GM19395 (cell line): ENCODE results near the gene ROR2.
"Not testable (repeated sequence)": the region's sequence is repeated elsewhere in the genome, so short reads cannot be mapped to it uniquely, and the experiment has no call there.

Experiments used
- ATAC-seq: cut with Tn5 transposase; IDR thresholded peaks from one replicate; pipeline ENCODE4 v1.9.1; 2021; ENCODE audit warnings: mild to moderate bottlenecking, moderate library complexity; ENCODE audit not compliant: unreplicated experiment

ROR2 gene

GRCh38 chr9:91924090-91924489, 25.9 kb downstream of the ROR2 start:
- no peak for ATAC-seq

DNA sequence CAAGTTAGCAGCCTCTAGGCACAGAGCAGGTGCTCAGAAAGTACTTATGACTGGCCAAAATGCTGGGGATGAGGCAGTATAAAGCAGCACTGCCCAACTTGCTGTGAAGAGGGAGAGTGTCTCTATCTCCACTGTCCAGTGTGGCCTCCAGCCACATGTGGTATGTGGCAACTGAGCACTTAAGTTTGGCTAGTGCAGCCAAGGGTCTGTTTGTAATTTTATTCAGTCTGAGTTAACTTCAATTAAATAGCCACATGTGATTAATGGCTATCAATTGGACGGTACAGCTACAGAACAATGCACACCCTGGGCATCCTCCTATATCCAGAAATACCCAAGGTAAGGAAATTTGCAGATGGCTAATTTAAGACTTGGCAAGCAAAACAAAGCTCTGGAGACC, 26.9 kb downstream of the ROR2 start:
- no peak for ATAC-seq

DNA sequence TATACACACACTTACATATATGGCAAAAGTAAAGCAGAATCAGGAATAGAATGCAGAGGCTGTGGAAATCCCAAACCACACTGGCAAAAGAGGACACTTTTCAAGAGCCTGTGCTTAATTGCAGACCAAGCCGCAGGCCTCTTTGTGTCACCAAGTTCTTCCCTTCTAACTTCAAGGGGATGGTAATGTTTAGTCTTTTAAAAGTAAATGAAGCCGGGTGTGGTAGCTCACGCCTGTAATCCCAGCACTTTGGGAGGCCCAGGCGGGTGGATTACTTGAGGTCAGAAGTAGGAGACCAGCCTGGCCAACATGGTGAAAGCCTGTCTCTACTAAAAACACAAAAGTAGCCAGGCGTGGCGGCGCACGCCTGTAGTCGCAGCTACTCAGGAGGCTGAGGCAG, 28.7 kb downstream of the ROR2 start:
- ATAC-seq: no peak

DNA sequence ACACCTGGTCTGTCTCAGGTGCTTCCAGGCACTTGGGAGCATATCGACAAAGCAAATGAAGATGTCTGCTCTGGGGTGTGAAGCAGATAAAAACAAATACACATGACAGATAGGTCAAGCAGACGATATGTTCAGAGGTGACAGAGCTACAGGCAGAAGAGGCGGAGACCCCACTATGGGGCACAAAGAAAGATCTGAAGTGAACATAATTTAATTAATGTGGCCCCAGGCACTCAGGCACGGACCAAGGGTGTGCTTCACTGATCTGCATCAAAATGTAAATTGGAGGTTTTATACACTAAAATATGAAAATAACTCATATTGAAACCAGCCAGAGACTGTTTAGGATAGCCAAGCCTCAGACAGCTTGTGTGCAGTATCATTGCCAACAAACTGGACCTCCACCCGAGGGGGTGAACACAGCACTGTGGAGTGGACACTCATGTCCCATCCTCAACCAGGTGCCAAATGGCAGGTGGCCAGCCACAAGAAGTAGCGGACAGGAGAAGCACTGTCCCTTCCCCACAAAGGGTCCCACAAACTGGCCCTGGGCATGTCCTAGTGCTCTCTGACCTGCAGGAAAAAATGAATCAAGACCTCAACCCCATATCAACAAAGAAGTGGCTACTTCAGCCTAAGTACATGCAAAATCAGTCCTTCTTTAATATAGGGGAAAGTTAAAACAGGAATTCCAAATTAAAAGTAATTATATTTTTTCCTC, 29.2 kb downstream of the ROR2 start:
- no peak for ATAC-seq

- ATAC-seq: no peak
These were observed 30.4 kb downstream of the ROR2 start for GRCh38 chr9:91919621-91920020.

DNA sequence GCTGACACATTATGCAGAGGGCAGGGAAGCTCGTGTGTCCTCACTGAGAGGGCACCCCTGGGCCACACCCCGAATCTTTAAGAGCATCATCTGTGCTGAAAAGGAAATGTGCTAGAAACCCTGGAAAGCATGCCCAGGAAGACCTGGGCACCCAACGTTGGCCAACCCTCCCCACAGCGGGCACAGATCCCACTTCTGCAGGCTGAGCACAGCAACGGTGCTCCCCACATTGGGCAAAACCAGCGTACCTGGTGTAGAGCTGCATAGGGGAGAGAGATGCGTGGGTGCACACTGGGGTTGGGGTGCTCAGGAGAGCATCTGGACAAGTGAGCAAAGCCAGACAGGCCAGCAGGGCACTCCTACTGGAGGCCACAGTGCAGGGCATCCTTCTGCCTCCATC, 32.6 kb downstream of the ROR2 start:
- ATAC-seq: no peak

- no peak for ATAC-seq
These were observed 34.3 kb downstream of the ROR2 start for GRCh38 chr9:91915524-91916263.

- no peak for ATAC-seq
These were observed 35.1 kb downstream of the ROR2 start for GRCh38 chr9:91914937-91915336.

GRCh38 chr9:91914404-91914803, 35.6 kb downstream of the ROR2 start:
- no peak for ATAC-seq

- no peak for ATAC-seq
These were observed 36.0 kb downstream of the ROR2 start for GRCh38 chr9:91913986-91914385.

DNA sequence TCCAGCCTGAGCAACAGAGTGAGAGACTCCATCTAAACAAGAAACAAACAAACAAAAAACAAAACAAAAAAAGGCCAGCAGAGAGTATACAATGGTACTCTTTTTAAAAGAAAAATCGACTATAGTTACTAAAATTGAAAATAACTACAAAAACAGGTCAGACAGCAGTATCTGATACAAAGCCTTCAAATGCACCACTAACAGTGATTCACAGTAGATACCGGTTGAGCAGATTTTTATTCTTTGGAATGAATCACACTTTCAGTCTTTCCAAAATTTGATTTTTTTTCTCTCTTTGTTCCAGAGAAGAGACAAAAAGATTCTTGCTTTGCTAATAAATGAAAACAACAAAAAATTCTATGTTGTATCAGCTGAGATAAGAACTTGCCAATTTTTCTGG, 36.9 kb downstream of the ROR2 start:
- no peak for ATAC-seq

DNA sequence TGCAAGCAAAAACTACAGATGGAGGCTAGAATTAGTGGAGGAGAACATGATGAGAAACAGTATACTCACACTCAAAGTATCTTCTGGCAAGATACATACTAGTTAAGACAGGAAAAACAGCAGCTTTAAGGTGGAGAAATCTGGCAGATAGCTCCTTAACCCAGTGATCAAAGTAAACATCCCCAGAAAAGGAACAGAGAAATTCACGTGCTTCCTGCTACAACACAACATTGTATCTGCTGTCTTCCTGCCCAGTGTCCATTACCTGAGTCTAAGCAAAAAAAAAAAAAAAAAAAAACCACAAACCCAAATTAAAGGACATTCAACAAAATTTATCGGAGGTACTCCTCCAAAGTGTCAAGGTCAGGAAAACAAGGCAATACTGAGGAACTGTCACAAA, 38.4 kb downstream of the ROR2 start:
- no peak for ATAC-seq

DNA sequence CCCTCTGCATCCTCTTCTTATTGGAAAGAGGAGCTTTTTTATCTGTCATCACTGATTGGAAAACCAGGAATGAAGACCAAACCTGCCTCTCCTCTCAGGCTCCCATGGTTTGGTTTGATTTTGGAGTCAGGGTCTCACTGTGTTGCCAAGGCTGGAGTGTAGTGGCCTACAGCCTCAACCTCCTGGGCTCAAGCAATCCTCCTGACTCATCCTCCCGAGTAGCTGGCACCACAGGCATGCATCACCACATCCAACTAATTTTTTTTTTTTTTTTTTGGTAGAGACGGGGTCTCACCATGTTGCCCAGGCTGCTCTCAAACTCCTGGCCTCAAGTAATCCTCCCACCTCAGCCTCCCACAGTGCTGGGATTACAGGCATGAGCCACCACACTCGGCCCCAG, 40.8 kb downstream of the ROR2 start:
- ATAC-seq: not testable (repeated sequence)

- no peak for ATAC-seq
These were observed 41.3 kb downstream of the ROR2 start for GRCh38 chr9:91908746-91909145.

GRCh38 chr9:91908293-91908623, 41.8 kb downstream of the ROR2 start:
- ATAC-seq: no peak

GRCh38 chr9:91907484-91908292, 42.3 kb downstream of the ROR2 start:
- ATAC-seq: no peak

GRCh38 chr9:91905991-91906469, 44.0 kb downstream of the ROR2 start:
- ATAC-seq: no peak

GRCh38 chr9:91905237-91905650, 44.8 kb downstream of the ROR2 start:
- no peak for ATAC-seq

GRCh38 chr9:91904588-91905236, 45.3 kb downstream of the ROR2 start:
- no peak for ATAC-seq

- ATAC-seq: no peak
These were observed 46.7 kb downstream of the ROR2 start for GRCh38 chr9:91903126-91903911.
